ENCODE measurements around the gene MARCHF3.
"Not testable (repeated sequence)": the region's sequence is repeated elsewhere in the genome, so short reads cannot be mapped to it uniquely, and the experiment has no call there.

Gene MARCHF3

GRCh38 chr5:127011961-127012644 lies 18.3 kb downstream of the MARCHF3 start:
- no peak for DNase-seq

- no peak for DNase-seq
Observed at GRCh38 chr5:127011153-127011552, 19.2 kb downstream of the MARCHF3 start.

GRCh38 chr5:127010362-127010761 lies 20.0 kb downstream of the MARCHF3 start:
- no peak for DNase-seq

GRCh38 chr5:127009784-127010183 lies 20.6 kb downstream of the MARCHF3 start:
- no peak for DNase-seq

- DNase-seq = no peak
Observed at GRCh38 chr5:127008300-127008975, 21.9 kb downstream of the MARCHF3 start.

- no peak for DNase-seq
Observed at GRCh38 chr5:127007522-127007921, 22.8 kb downstream of the MARCHF3 start.

- DNase-seq = peak in 1 of 2 donors; percentile 48
Observed at GRCh38 chr5:127006744-127007143, 23.6 kb downstream of the MARCHF3 start.

GRCh38 chr5:127005282-127005681 lies 25.1 kb downstream of the MARCHF3 start:
- DNase-seq = not testable (repeated sequence)

GRCh38 chr5:127004721-127005120 lies 25.6 kb downstream of the MARCHF3 start:
- no peak for DNase-seq

- DNase-seq = no peak
Observed at GRCh38 chr5:127003798-127004495, 26.4 kb downstream of the MARCHF3 start.

- no peak for DNase-seq
Observed at GRCh38 chr5:127002390-127002789, 28.0 kb downstream of the MARCHF3 start.

GRCh38 chr5:127001621-127002296 lies 28.6 kb downstream of the MARCHF3 start:
- no peak for DNase-seq

- DNase-seq = no peak
Observed at GRCh38 chr5:126998895-126999570, 31.3 kb downstream of the MARCHF3 start.

GRCh38 chr5:126998201-126998631 lies 32.1 kb downstream of the MARCHF3 start:
- no peak for DNase-seq

GRCh38 chr5:126995689-126996088 lies 34.7 kb downstream of the MARCHF3 start:
- no peak for DNase-seq

- DNase-seq = no peak
Observed at GRCh38 chr5:126995039-126995438, 35.3 kb downstream of the MARCHF3 start.

- DNase-seq = no peak
Observed at GRCh38 chr5:126994485-126994884, 35.9 kb downstream of the MARCHF3 start.

GRCh38 chr5:126988021-126988569 lies 42.3 kb downstream of the MARCHF3 start:
- DNase-seq = peak in 1 of 2 donors; percentile 94

- DNase-seq = no peak
Observed at GRCh38 chr5:126987271-126987899, 43.0 kb downstream of the MARCHF3 start.

GRCh38 chr5:126984632-126985031 lies 45.7 kb downstream of the MARCHF3 start:
- no peak for DNase-seq

- no peak for DNase-seq
Observed at GRCh38 chr5:126983874-126984266, 46.5 kb downstream of the MARCHF3 start.

Measured in bone marrow (tissue), 2 donors.